PC-9 (cell line): ENCODE measurements around the gene DOC2B. TPM values are rescaled to one million over a fixed set of nuclear protein-coding genes. Genes with fewer than 3 reads are reported as not detected.

Source experiments
- BruUV-seq: library from RNA; stranded (reverse); fragments of 400-500 nt; replicated peaks from 2 replicates; lab custom pipeline; 2021; lab: Mats Ljungman, UMichigan
- CTCF ChIA-PET: fragments of 300-600 bp; sonication (Branson Sonifier 250); formaldehyde crosslinking; loops from one replicate; lab custom pipeline; 2022; ENCODE audit warnings: antibody characterized with exemption; lab: Charles Lee
- POLR2A ChIA-PET: fragments of 300-600 bp; sonication (Branson Sonifier 250); formaldehyde crosslinking; loops from one replicate; lab custom pipeline; 2022; ENCODE audit warnings: antibody characterized with exemption; ENCODE audit not compliant: unreplicated experiment; lab: Charles Lee
- DNase-seq, 2 experiments: peaks; one replicate each; pipeline versions ENCODE4 v3.0.0 to v3.0.0-alpha.2; 2015 to 2022; ENCODE audit warnings: mixed read lengths in 1 of 2
- H2AFZ ChIP-seq: fragments of 200-600 bp; sonication (generic); 2 replicates; pipeline ENCODE4 v1.8.1; 2017; ENCODE audit warnings: antibody characterized with exemption
- H3F3A ChIP-seq: fragments of 200-600 bp; sonication (generic); 2 replicates; pipeline ENCODE4 v1.8.1; 2017; ENCODE audit warnings: antibody characterized with exemption, mild to moderate bottlenecking, low read depth; ENCODE audit not compliant: insufficient read depth
- H3K27ac ChIP-seq: fragments of 200-600 bp; sonication (generic); 2 replicates; pipeline ENCODE4 v1.6.1; 2016; ENCODE audit warnings: mixed run types
- H3K27me3 ChIP-seq: fragments of 200-600 bp; sonication (generic); 2 replicates; pipeline ENCODE4 v1.6.1; 2016; ENCODE audit warnings: low read depth, mixed run types; ENCODE audit not compliant: insufficient read depth
- H3K36me3 ChIP-seq: fragments of 200-600 bp; sonication (generic); 2 replicates; pipeline ENCODE4 v1.6.1; 2016; ENCODE audit warnings: low read depth, mixed run types
- H3K4me1 ChIP-seq: fragments of 200-600 bp; sonication (generic); replicated peaks from 2 replicates; pipeline ENCODE4 v1.6.1; 2016; ENCODE audit warnings: mixed run types; ENCODE audit not compliant: insufficient read depth
- H3K4me2 ChIP-seq: fragments of 200-600 bp; sonication (generic); 2 replicates; pipeline ENCODE4 v1.6.1; 2017; ENCODE audit warnings: mixed run types
- H3K4me3 ChIP-seq: fragments of 200-600 bp; sonication (generic); 2 replicates; pipeline ENCODE4 v1.6.1; 2016; ENCODE audit warnings: mixed run types
- H3K79me2 ChIP-seq: fragments of 200-600 bp; sonication (generic); 2 replicates; pipeline ENCODE4 v1.6.1; 2017; ENCODE audit warnings: low read depth, mixed run types
- H3K9me2 ChIP-seq: fragments of 200-600 bp; sonication (generic); 2 replicates; pipeline ENCODE4 v1.8.1; 2017; ENCODE audit warnings: mild to moderate bottlenecking; ENCODE audit not compliant: insufficient read depth
- H3K9me3 ChIP-seq: fragments of 200-600 bp; sonication (generic); 2 replicates; pipeline ENCODE4 v1.8.1; 2016; ENCODE audit warnings: low read depth; ENCODE audit not compliant: insufficient read depth
- H4K20me1 ChIP-seq: fragments of 200-600 bp; sonication (generic); 2 replicates; pipeline ENCODE4 v1.8.1; 2017; ENCODE audit not compliant: insufficient read depth
- EZH2 ChIP-seq: fragments of 200-600 bp; sonication (generic); IDR thresholded peaks from 2 replicates; pipeline ENCODE4 v1.8.0; 2017; ENCODE audit warnings: antibody characterized with exemption, low read depth
- intact Hi-C: fragments of 100-400 bp; cut with micrococcal nuclease; formaldehyde crosslinking; loops from one replicate; pipeline ENCODE4 v1.10.0; 2022; ENCODE audit not compliant: unreplicated experiment
- total RNA-seq: library from RNA; stranded (reverse); gene quantifications from 2 replicates; pipeline ENCODE4 v1.2.3, GENCODE V29; 2021
- TF ChIP-seq, protein P1 (sequence below): fragments of 200-600 bp; sonication (generic); conservative IDR thresholded peaks from 2 replicates; pipeline ENCODE4 v1.6.1; 2017; ENCODE audit warnings: mixed run types, antibody characterized with exemption, mild to moderate bottlenecking, moderate library complexity

DOC2B gene
- total RNA-seq, 1 experiment from 2014 or later, result not detected

- no peak overlapping the region for H3K4me3 ChIP-seq
- no peaks in the 10 kb centered on the region for H3K4me1 ChIP-seq
- H3F3A ChIP-seq, result no peaks in the 10 kb centered on the region
- TF ChIP-seq, protein P1, sequence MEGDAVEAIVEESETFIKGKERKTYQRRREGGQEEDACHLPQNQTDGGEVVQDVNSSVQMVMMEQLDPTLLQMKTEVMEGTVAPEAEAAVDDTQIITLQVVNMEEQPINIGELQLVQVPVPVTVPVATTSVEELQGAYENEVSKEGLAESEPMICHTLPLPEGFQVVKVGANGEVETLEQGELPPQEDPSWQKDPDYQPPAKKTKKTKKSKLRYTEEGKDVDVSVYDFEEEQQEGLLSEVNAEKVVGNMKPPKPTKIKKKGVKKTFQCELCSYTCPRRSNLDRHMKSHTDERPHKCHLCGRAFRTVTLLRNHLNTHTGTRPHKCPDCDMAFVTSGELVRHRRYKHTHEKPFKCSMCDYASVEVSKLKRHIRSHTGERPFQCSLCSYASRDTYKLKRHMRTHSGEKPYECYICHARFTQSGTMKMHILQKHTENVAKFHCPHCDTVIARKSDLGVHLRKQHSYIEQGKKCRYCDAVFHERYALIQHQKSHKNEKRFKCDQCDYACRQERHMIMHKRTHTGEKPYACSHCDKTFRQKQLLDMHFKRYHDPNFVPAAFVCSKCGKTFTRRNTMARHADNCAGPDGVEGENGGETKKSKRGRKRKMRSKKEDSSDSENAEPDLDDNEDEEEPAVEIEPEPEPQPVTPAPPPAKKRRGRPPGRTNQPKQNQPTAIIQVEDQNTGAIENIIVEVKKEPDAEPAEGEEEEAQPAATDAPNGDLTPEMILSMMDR, result no peak
- TF ChIP-seq EZH2, result no peak
- no peaks in the 10 kb centered on the region for H3K9me3 ChIP-seq
- no TSS peak for BruUV-seq
- POLR2A ChIA-PET, result no interaction called here
- CTCF ChIA-PET, result no interaction called here
- intact Hi-C loops, result no loop called here
- H2AFZ ChIP-seq, result no peak overlapping the region
- H3K27ac ChIP-seq, result no peak overlapping the region
- no peaks in the 10 kb centered on the region for H3K9me2 ChIP-seq
- no peaks in the 10 kb centered on the region for H4K20me1 ChIP-seq
- DNase-seq, result no peak
- no peaks in the 10 kb centered on the region for H3K36me3 ChIP-seq
- peaks cover 54% of the 10 kb centered on the region for H3K27me3 ChIP-seq
- no peak overlapping the region for H3K4me2 ChIP-seq
- no peaks in the 10 kb centered on the region for H3K79me2 ChIP-seq
Observed at GRCh38 chr17:182050-182751, 751 bp upstream of the DOC2B start.

DNA sequence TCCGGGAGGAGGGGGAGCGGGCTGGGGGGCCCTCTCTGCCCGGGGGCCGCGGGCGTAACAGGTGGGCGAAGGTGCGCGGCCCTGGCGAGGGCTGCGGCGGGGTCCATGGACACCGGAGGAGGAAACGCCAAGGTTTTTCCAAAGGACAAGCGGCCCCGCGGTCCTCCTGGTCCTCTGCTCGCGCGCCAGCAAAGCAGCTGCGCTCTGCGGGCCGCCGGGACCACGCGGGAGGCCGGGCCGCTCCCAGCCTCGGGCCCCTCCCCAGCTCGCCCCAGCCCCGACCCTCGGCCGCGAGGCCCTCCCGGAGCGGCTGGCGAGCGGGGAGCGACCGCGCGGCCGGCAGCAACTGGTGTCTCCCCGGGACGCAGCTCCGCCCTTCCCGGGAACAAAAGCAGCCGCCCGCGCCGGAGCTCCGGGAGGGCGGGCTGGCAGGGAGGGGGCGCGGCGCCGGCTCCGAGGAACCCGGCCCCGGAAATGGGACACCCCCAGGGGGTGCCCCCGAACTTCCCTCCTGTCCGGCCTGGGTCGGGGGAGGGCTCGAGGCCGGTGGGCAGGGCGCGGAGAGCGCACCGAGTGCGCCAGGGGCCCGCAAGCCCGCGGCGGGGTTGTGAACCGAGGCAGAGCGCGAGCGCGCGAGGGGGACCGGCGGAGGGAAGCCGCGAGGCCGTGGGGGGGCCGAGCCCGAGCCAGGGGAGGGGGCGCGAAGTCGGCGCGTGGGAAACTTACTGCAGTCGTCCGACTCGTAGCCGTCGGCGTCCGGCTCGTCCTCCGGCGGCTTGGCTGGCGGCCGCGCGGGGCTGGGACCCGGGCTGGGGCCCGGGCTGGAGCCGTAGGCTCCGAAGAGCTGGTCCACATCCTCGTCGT lies 837 bp downstream of the DOC2B start:
- no peak for TF ChIP-seq EZH2
- TF ChIP-seq, protein P1, result no peak
- H3K27me3 ChIP-seq, result peaks cover 38% of the 10 kb centered on the region
- CTCF ChIA-PET, result no interaction called here
- H3K9me2 ChIP-seq, result no peaks in the 10 kb centered on the region
- no peak overlapping the region for H2AFZ ChIP-seq
- H3K9me3 ChIP-seq, result no peaks in the 10 kb centered on the region
- no peak for DNase-seq
- no peak overlapping the region for H3K27ac ChIP-seq
- no peaks in the 10 kb centered on the region for H3F3A ChIP-seq
- no peaks in the 10 kb centered on the region for H3K79me2 ChIP-seq
- intact Hi-C loops, result no loop called here
- no peak overlapping the region for H3K4me3 ChIP-seq
- no peak overlapping the region for H3K4me2 ChIP-seq
- no TSS peak for BruUV-seq
- no peaks in the 10 kb centered on the region for H3K36me3 ChIP-seq
- POLR2A ChIA-PET, result no interaction called here
- no peaks in the 10 kb centered on the region for H3K4me1 ChIP-seq
- H4K20me1 ChIP-seq, result no peaks in the 10 kb centered on the region

- no peak for TF ChIP-seq EZH2
- TF ChIP-seq, protein P1, result no peak
- DNase-seq, result no peak
- no peaks in the 10 kb centered on the region for H3K4me1 ChIP-seq
- H3K9me3 ChIP-seq, result no peaks in the 10 kb centered on the region
- no peaks in the 10 kb centered on the region for H4K20me1 ChIP-seq
- no peaks in the 10 kb centered on the region for H3K79me2 ChIP-seq
- H3K4me3 ChIP-seq, result no peak overlapping the region
- no peak overlapping the region for H3K4me2 ChIP-seq
- ChIA-PET CTCF (no interaction called here), POLR2A (no interaction called here)
- no peaks in the 10 kb centered on the region for H3K9me2 ChIP-seq
- no peak overlapping the region for H2AFZ ChIP-seq
- no peak overlapping the region for H3K27ac ChIP-seq
- intact Hi-C loops, result no loop called here
- H3K27me3 ChIP-seq, result peaks cover 31% of the 10 kb centered on the region
- no TSS peak for BruUV-seq
- no peaks in the 10 kb centered on the region for H3F3A ChIP-seq
- H3K36me3 ChIP-seq, result no peaks in the 10 kb centered on the region
Observed at GRCh38 chr17:179781-180380, 1.6 kb downstream of the DOC2B start.
